Erythroblast (primary cell): Measurements from ENCODE around the gene PGD.

Experiments used
- GATA1 ChIP-seq: IDR thresholded peaks from 2 replicates; pipeline ENCODE4 v1.6.1; 2011; ENCODE audit warnings: low read depth, mild to moderate bottlenecking, control low read depth, low read length, moderate library complexity
- POLR2A ChIP-seq: IDR thresholded peaks from 2 replicates; pipeline ENCODE4 v1.6.1; 2011; ENCODE audit warnings: mild to moderate bottlenecking, low read length

DNA sequence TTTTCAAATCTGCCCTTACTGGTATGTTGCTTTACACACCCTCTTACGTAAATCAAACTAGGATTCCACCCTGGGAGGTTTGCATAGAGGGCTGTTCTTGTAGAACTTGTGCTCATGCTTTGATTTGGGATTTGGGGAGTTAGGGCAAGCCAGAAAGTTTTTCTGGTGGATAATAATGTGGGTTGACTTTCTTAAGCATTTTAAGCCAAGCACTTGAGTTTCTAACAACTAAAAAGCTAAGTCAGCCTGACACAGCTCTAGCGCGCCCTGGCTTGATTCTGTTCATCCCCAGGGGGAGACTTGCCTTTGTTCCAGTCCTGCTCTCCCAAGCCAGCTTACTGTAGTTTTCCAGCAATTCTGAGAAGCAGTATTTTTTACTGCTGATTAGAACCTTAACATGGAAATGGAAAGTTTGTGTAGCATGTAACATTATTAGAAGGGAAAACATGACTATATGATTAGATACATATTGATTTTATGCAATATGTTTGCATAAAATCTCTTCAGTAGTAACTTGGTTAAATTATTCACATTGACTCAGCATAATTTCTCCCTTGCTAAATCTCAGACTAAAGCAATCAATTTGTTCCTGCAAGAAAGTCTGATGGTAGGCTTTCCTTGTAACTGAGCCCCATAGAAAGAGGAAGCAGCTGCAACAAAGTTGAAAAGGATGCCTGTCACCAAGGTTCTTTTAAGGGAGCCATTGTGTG is 11.0 kb upstream of the PGD start:
- no peak for TF ChIP-seq POLR2A
- no peak for TF ChIP-seq GATA1
